ENCODE measurements around the gene RAB3D.
"Not testable (repeated sequence)": the region's sequence is repeated elsewhere in the genome, so short reads cannot be mapped to it uniquely, and the experiment has no call there.

RAB3D gene

GRCh38 chr19:11337080-11337479 is 2.4 kb downstream of the RAB3D start:
- peak; percentile 19 for DNase-seq

GRCh38 chr19:11335449-11336146 is 3.9 kb downstream of the RAB3D start:
- no peak for DNase-seq

- not testable (repeated sequence) for DNase-seq
Measured at GRCh38 chr19:11333838-11334237, 5.6 kb downstream of the RAB3D start.

DNA sequence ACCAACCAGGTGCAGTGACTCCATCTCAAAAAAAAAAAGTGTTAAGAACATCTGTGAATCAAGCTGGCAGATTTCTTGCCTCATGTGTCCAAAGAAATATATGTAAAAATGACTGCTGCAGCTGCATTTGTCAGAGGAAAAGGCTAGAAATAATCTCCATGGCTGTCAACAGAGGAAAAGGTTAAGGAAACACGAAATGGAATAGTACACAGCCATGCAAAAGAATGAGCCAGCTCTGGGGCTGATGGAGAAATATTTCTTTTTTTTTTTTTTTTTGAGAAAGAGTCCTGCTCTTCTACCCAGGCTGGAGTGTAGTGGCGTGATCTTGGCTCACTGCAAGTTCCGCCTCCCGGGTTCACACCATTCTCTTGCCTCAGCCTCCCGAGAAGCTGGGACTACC is 6.6 kb downstream of the RAB3D start:
- no peak for DNase-seq

GRCh38 chr19:11331502-11331901 is 8.0 kb downstream of the RAB3D start:
- no peak for DNase-seq

DNA sequence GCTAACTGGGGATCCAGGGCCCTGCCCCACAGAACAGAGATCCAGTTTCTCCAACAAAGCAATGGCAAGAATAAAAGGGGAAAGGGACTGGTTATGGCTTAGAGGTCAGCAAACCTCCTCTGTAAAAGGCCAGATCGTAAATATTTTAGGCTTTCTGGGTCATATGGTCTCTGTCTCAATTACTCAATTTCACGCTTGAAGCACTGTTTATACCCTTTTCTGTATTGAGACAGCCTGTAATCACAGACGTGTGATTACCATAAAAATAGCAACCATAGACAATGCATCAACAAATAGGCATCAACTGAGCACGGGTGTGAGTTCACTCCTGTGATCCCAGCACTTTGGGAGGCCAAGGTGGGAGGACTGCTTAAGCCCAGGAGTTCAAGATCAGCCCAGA is 9.3 kb downstream of the RAB3D start:
- no peak for DNase-seq

DNA sequence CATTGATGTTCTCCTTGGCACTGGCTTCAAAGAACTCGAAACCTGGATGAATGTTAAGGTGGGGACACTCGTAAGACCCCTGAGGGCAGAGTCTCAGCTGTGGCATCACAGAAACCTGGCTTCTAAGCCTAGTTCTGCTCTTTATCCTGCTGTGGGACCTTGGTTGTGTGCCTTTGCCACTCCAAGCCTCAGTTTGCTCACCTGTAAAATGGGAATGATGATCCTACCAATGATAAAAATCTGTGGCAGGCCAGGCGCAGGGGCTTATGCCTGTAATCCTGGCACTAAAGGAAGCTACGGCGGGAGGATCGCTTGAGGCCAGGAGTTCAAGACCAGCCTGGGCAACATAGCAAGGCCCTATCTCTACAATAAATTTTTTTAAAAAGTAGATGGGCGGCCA is 13.9 kb downstream of the RAB3D start:
- no peak for DNase-seq

GRCh38 chr19:11324748-11325389 is 14.6 kb downstream of the RAB3D start:
- no peak for DNase-seq

GRCh38 chr19:11324079-11324661 is 15.3 kb downstream of the RAB3D start:
- DNase-seq, result peak; percentile 40

DNA sequence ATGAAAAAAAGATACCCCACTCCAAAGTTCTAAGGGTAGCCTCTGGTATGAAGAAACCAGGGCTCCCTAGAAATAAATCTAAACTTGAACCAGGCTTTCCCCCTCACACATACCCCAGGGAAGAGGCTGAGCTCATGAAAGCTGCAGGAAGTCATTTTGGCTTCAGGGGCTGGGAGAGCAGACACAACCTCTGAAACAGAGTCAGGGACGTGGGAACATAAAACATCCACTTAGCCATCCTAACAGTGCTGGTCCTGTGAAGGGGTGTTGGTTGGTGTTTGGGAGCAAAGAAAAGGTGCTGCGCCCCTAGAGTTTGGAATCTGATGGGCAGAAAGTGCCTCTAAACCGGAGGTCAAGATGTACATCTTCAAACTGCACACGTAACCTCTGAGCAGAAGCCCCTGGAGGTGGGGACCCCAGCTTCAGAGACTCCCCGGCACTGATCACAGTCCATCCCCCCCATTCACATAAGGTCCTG is 15.8 kb downstream of the RAB3D start:
- DNase-seq, result no peak

- no peak for DNase-seq
Measured at GRCh38 chr19:11322269-11323024, 17.0 kb downstream of the RAB3D start.

GRCh38 chr19:11321191-11322126 is 18.0 kb downstream of the RAB3D start:
- no peak for DNase-seq

DNA sequence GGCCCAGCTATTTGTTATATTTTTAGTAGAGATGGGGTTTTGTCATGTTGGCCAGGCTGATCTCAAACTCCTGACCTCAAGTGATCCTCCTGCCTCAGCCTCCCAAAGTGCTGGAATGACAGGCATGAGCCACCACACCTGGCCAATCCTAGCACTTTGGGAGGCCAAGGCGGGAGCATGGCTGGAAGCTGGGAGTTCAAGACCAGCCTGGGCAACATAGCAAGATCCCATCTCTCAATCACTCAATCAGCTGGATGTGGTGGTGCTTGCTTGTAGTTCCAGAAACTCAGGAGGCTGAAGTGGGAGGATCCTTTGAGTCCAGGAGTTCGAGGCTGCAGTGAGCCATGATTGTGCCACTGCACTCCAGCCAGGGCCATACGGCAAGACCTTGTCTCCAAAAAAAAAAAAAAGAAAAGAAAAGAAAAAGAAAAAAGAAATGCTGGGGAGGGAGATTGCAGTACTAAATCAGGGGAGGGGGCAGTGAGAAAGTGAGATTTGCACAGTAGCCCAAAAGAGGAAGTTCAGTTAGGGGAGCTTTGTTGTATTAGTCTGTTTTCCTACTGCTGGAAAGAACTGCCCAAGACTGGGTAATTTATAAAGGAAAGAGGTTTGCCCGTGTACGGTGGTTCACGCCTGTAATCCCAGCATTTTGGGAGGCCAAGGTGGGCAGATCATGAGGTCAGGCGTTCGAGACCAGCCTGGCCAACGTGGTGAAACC is 19.0 kb downstream of the RAB3D start:
- not testable (repeated sequence) for DNase-seq

- no peak for DNase-seq
Measured at GRCh38 chr19:11306337-11306736, 33.1 kb downstream of the RAB3D start.

DNA sequence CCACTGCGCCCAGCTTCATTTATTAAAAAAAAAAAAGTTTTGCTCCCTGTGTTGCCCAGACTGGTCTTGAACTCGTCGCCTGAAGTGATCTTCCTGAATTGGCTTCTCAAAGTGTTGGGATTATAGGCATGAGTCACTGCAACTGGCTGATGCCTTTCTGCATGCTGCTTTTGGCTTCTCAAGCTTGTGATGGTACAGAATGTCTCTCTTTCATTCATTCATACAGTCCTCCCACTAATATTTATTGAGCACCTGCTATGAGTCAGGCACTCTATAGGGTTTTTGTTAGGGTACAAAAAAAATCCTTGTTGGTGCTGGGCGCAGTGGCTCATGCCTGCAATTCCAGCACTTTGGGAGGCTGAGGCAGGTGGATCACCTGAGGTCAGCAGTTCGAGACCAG is 34.5 kb downstream of the RAB3D start:
- no peak for DNase-seq

DNA sequence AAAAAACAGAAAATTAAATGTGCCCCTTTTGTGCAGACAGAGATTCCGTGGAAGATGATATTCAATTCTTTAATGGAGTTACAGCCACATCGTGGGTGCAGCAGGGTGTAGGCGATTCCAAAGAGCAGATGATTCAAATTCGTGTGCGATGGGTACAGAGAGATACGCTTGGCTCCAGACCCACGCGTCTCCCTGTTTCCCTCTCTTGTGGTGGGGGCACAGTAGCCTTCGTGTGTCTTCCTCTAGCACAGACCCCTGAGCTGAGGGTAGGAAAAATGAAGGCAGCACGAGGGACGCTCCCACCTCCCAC is 38.7 kb downstream of the RAB3D start:
- DNase-seq, result no peak

GRCh38 chr19:11299946-11300810 is 39.3 kb downstream of the RAB3D start:
- no peak for DNase-seq

- DNase-seq, result no peak
Measured at GRCh38 chr19:11296264-11296663, 43.2 kb downstream of the RAB3D start.

DNA sequence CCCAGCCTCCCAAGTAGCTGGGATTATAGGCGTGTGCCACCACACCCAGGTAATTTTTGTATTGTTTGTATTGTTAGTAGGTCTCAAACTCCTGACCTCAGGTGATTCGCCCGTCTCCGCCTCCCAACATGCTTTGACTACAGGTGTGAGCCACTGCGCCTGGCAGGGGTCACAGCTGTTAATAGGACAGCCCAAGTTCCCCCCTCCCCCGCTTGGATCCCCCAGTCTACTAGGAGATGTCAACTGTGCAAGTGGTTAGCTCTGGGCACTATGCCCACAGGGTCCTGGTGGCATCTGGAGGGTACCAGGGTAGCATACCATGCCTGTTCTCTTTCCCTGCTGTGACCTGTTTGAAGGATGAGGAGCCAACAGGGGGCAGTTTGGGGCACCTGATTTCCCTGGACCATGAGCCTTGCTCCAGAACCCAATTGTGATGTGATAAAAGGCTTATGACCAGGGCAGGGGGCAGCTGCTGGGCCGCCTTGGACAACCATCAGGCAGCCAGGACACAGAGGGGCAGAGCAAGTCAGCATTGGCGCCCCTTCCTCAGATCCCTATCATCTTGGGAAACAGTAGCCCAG is 43.7 kb downstream of the RAB3D start, which contains the start of gene TSPAN16:
Gene TSPAN16, plus strand, starts transcription at position 496 of the 581 bp plus-strand sequence. CDS start 138 bp downstream, outside the sequence.
- DNase-seq, result no peak

GRCh38 chr19:11295180-11295579 is 44.3 kb downstream of the RAB3D start:
- DNase-seq, result no peak
